Right lung (tissue), 5 donors: ENCODE data around the gene MME. TPM values are rescaled to one million over a fixed set of nuclear protein-coding genes. Genes with fewer than 3 reads are reported as not detected.

Source experiments
- DNase-seq, 2 donors: peaks; one replicate each; pipeline ENCODE4 v3.0.0-alpha.2; 2013
- polyA plus RNA-seq, 5 donors: library from polyadenylated mRNA; unstranded; fragments of 120-200 nt; gene quantifications; one replicate each; pipeline versions ENCODE4 v1.2.1 to v1.2.3, GENCODE V29; 2013; ENCODE audit warnings: inconsistent platforms in 1 of 5, low replicate concordance in 1 of 5; ENCODE audit not compliant: insufficient read length in 5 of 5, insufficient read depth in 1 of 5

MME gene
- polyA plus RNA-seq, 5 donors, result 13.9 to 44.3 (median 33.1) TPM

DNA sequence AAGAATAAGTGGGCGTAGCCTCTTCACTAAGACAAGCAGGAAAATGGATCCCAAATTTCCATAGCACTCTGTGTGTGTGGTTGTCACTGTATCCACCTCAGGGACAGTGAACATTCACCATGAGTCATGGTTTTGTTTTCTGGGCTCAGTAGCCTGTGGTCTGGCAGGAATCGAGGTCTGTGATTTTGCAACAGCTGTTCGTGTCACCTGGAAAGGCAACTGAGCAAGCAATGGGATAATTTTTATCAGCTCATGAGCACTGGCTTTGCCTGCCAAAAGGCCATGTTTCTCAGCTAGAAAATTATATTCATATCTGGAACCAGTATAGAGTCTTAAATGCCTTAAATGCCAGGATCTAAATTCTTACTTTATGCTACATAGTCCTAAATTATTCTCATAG is 152.5 kb downstream of the MME start:
- no peak for DNase-seq

DNA sequence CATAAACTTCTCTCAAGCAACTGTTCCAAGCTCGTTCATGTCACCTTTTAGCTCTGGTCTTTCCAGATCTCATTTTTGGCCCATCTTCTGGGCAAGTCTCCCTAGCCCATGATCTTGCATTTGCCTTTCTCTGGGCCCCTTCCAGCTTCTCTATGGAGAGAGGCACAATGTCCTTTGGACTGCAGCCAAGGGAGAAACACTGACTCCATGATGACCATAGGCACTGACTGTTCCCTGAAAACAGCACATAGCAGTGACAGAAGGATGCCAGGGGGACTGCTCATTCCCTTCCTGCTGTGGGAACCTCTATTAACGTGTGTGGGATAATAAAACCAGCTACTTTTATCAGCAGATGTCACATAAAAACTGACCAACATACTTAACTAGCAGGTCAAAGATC is 153.1 kb downstream of the MME start:
- DNase-seq, result no peak

Other genes with a start within 250 kb of the MME start
- gene STRIT1, start 213.4 kb downstream of the MME start, polyA plus RNA-seq, result 1 to 10 TPM in 1 of 5 donors, under 1 TPM in 2, not detected in 2; 0.28 to 1.6 (median 0.30) TPM